Hepatocyte (in vitro differentiated cells): ENCODE results near the gene CYFIP1. TPM values are rescaled to one million over a fixed set of nuclear protein-coding genes. Genes with fewer than 3 reads are reported as not detected.

Experiments used
- DNase-seq: peaks from one replicate; pipeline ENCODE4 v3.0.0-alpha.2; 2016; ENCODE audit warnings: low spot score
- H2AFZ ChIP-seq: fragments of 200-600 bp; sonication (generic); 2 replicates; pipeline ENCODE4 v1.6.0; 2016; ENCODE audit warnings: antibody characterized with exemption, mild to moderate bottlenecking
- H3K27ac ChIP-seq: fragments of 200-600 bp; sonication (generic); 2 replicates; pipeline ENCODE4 v1.5.1; 2016; ENCODE audit warnings: mild to moderate bottlenecking
- H3K27me3 ChIP-seq: fragments of 200-600 bp; sonication (generic); 2 replicates; pipeline ENCODE4 v1.6.1; 2016
- H3K36me3 ChIP-seq: fragments of 200-600 bp; sonication (generic); replicated peaks from 2 replicates; pipeline ENCODE4 v1.5.1; 2016; ENCODE audit warnings: low read depth; ENCODE audit not compliant: insufficient read depth
- H3K4me1 ChIP-seq: fragments of 200-600 bp; sonication (generic); 2 replicates; pipeline ENCODE4 v1.5.1; 2016; ENCODE audit warnings: mild to moderate bottlenecking, moderate library complexity; ENCODE audit not compliant: insufficient read depth
- H3K4me2 ChIP-seq: fragments of 200-600 bp; sonication (generic); 2 replicates; pipeline ENCODE4 v1.6.0; 2016
- H3K4me3 ChIP-seq: fragments of 200-600 bp; sonication (generic); 2 replicates; pipeline ENCODE4 v1.5.1; 2016; ENCODE audit warnings: mild to moderate bottlenecking
- H3K79me2 ChIP-seq: fragments of 200-600 bp; sonication (generic); 2 replicates; pipeline ENCODE4 v1.6.0; 2017; ENCODE audit warnings: mild to moderate bottlenecking
- H3K9me2 ChIP-seq: fragments of 200-600 bp; sonication (generic); replicated peaks from 2 replicates; pipeline ENCODE4 v1.6.0; 2017; ENCODE audit warnings: mild to moderate bottlenecking; ENCODE audit not compliant: insufficient read depth
- H3K9me3 ChIP-seq: fragments of 200-600 bp; sonication (generic); 2 replicates; pipeline ENCODE4 v1.5.1; 2016; ENCODE audit warnings: low read depth, mild to moderate bottlenecking
- H4K20me1 ChIP-seq: fragments of 200-600 bp; sonication (generic); 2 replicates; pipeline ENCODE4 v1.6.0; 2016; ENCODE audit warnings: mild to moderate bottlenecking; ENCODE audit not compliant: insufficient read depth, poor library complexity, severe bottlenecking
- CTCF ChIP-seq: fragments of 200-600 bp; sonication (generic); IDR thresholded peaks from 2 replicates; pipeline ENCODE4 v1.5.1; 2016; ENCODE audit warnings: antibody characterized with exemption, mild to moderate bottlenecking; ENCODE audit not compliant: poor library complexity
- EZH2 ChIP-seq: fragments of 200-600 bp; sonication (generic); IDR thresholded peaks from 2 replicates; pipeline ENCODE4 v1.6.1; 2016; ENCODE audit warnings: antibody characterized with exemption, mild to moderate bottlenecking, borderline replicate concordance
- EZH2phosphoT487 ChIP-seq: fragments of 200-600 bp; sonication (generic); IDR thresholded peaks from one replicate; pipeline ENCODE4 v1.6.1; 2018; ENCODE audit warnings: antibody characterized with exemption, mild to moderate bottlenecking, low read depth, moderate library complexity; ENCODE audit not compliant: unreplicated experiment, severe bottlenecking
- WGBS: methylation state at CpG from one replicate; pipeline ENCODE4 v1.1.6; 2016; ENCODE audit warnings: low lambda C conversion rate; ENCODE audit errors: missing lambda C conversion rate; 5-methylcytosine and 5-hydroxymethylcytosine counted together
- polyA plus RNA-seq: library from polyadenylated mRNA; unstranded; fragments of >200 nt; fragmentation: Nextera tagmentation; extraction: Ambion mirVana; gene quantifications from 2 replicates; pipeline ENCODE4 v1.2.1, GENCODE V29; 2016
- total RNA-seq: library from RNA; depleted of rRNA; stranded (reverse); fragments of >200 nt; gene quantifications from 2 replicates; pipeline ENCODE4 v1.2.3, GENCODE V29; 2014

The CYFIP1 gene
- total and polyA plus RNA-seq, 2 experiments from 2014 or later = 73.4 to 92.2 TPM

DNA sequence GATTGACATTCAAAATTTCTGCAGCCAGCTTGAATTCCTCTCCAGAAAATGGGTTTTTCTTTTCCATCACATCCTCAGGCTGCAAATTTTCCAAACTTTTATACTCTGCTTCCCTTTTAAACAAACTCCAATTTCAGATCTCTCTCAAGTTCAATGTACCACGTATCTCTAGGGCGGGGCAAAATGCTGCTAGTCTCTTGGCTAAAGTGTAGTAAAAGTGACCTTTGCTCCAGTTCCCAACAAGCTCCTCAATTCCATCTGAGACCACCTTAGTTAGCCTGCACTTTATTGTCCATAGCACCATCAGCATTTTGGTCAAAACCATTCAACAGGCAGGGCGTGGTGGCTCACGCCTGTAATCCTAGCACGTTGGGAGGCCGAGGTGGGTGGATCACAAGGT, 95.0 kb downstream of the CYFIP1 start:
- Histone ChIP-seq H3K4me3 (no peak overlapping the region), H3K9me2 (no peaks in the 10 kb centered on the region), H3K27ac (peak overlapping the region; percentile 31), H2AFZ (no peak overlapping the region), H3K36me3 (no peaks in the 10 kb centered on the region), H3K27me3 (no peaks in the 10 kb centered on the region), H4K20me1 (no peaks in the 10 kb centered on the region), H3K4me2 (no peak overlapping the region), H3K79me2 (no peaks in the 10 kb centered on the region), H3K9me3 (no peaks in the 10 kb centered on the region), H3K4me1 (peaks cover 3% of the 10 kb centered on the region)
- 89% methylated on average over 6 of the region's 6 CpGs for WGBS
- TF ChIP-seq CTCF (no peak), EZH2 (no peak), EZH2phosphoT487 (no peak)
- DNase-seq = no peak

- Histone ChIP-seq H3K9me3 (no peaks in the 10 kb centered on the region), H3K36me3 (no peaks in the 10 kb centered on the region), H3K4me2 (no peak overlapping the region), H3K9me2 (no peaks in the 10 kb centered on the region), H3K27me3 (no peaks in the 10 kb centered on the region), H4K20me1 (no peaks in the 10 kb centered on the region), H3K79me2 (no peaks in the 10 kb centered on the region), H3K27ac (peak overlapping the region; percentile 45), H2AFZ (no peak overlapping the region), H3K4me3 (no peak overlapping the region), H3K4me1 (peaks cover 3% of the 10 kb centered on the region)
- TF ChIP-seq CTCF (no peak), EZH2 (no peak), EZH2phosphoT487 (no peak)
- no peak for DNase-seq
- 79% methylated on average over 1 of the region's 1 CpG for WGBS
Measured at GRCh38 chr15:22884344-22884743, 95.8 kb downstream of the CYFIP1 start.

- Histone ChIP-seq H3K9me2 (no peaks in the 10 kb centered on the region), H3K27me3 (no peaks in the 10 kb centered on the region), H3K36me3 (no peaks in the 10 kb centered on the region), H3K4me3 (no peak overlapping the region), H3K4me1 (peaks cover 3% of the 10 kb centered on the region), H3K27ac (no peak overlapping the region), H3K9me3 (no peaks in the 10 kb centered on the region), H3K4me2 (no peak overlapping the region), H2AFZ (no peak overlapping the region), H4K20me1 (no peaks in the 10 kb centered on the region), H3K79me2 (no peaks in the 10 kb centered on the region)
- TF ChIP-seq CTCF (no peak), EZH2phosphoT487 (no peak), EZH2 (no peak)
- no peak for DNase-seq
- WGBS = 95% methylated on average over 13 of the region's 13 CpGs
Measured at GRCh38 chr15:22883196-22883595, 97.0 kb downstream of the CYFIP1 start.
